ENCODE measurements around the gene EMX2.

The EMX2 gene

DNA sequence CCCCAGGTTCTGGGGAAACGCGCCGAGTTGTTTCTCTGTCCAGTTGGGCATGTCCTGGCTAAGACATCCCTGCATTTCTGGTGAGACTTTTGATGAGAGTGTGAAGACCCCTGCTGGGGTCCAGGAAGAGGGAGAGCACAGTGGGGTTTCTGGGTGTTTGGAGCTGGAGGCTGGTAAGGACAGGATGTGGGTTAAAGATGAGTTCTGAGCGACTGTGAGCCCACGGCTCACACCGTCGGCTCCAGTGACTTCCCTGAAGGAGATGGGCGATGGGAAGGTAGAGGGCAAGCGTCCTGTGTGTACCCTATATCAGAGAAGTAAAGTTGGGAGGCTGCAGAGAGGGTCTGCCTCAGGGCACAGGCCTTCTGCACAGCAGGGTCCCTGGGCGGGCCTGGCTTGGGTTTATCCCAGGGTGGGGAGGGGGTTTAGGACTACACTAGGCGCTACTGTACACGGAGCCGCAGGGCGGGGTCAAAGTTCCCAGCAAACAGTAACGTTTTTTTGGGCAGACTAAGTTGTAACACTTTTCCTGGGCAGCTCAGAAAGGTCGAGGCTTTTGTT lies 3.6 kb downstream of the EMX2 start:
- in situ Hi-C loops (cut with MboI; ENCODE audit: low pct_unique_long_range_greater_than_20kb, low sequenced_read_pairs, unreplicated experiment): loop anchor here (25.0 kb wide), 2 partner anchors 384 to 691 kb away; no protein-coding TSS in a partner anchor
- peak; percentile 26 for DNase-seq (ENCODE audit: low spot score)
- TF ChIP-seq, protein P1, sequence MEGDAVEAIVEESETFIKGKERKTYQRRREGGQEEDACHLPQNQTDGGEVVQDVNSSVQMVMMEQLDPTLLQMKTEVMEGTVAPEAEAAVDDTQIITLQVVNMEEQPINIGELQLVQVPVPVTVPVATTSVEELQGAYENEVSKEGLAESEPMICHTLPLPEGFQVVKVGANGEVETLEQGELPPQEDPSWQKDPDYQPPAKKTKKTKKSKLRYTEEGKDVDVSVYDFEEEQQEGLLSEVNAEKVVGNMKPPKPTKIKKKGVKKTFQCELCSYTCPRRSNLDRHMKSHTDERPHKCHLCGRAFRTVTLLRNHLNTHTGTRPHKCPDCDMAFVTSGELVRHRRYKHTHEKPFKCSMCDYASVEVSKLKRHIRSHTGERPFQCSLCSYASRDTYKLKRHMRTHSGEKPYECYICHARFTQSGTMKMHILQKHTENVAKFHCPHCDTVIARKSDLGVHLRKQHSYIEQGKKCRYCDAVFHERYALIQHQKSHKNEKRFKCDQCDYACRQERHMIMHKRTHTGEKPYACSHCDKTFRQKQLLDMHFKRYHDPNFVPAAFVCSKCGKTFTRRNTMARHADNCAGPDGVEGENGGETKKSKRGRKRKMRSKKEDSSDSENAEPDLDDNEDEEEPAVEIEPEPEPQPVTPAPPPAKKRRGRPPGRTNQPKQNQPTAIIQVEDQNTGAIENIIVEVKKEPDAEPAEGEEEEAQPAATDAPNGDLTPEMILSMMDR (IDR thresholded peaks at IDR 0.05; ENCODE audit: extremely low read depth, insufficient read depth, missing control alignments): no peak

DNA sequence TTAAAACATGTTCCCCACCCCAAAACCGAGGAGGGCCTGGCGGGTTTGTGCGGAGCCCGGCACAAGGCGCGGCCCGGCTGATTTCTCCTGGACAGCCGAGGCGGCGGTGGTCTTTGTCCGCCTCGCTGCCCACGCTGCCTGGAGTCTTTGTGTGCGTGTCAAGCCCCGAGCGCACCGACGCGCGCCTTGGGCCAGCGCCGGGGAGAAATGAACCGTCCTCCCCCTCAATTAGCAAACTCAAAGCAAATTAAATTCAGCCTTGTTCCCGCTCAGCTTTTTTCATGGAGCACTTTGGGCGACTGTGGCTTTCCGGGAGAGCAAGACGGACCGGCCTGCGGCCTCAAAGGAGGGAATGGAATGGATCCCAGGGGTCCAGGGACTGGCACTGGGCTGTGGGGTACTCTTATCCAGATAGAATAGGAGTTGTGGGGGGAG lies 4.1 kb downstream of the EMX2 start:
- in situ Hi-C loops (cut with MboI; ENCODE audit: low pct_unique_long_range_greater_than_20kb, low sequenced_read_pairs, unreplicated experiment): loop anchor here (25.0 kb wide), 2 partner anchors 384 to 691 kb away; no protein-coding TSS in a partner anchor
- TF ChIP-seq, protein P1 (IDR thresholded peaks at IDR 0.05; ENCODE audit: extremely low read depth, insufficient read depth, missing control alignments): no peak
- DNase-seq (ENCODE audit: low spot score): no peak

DNA sequence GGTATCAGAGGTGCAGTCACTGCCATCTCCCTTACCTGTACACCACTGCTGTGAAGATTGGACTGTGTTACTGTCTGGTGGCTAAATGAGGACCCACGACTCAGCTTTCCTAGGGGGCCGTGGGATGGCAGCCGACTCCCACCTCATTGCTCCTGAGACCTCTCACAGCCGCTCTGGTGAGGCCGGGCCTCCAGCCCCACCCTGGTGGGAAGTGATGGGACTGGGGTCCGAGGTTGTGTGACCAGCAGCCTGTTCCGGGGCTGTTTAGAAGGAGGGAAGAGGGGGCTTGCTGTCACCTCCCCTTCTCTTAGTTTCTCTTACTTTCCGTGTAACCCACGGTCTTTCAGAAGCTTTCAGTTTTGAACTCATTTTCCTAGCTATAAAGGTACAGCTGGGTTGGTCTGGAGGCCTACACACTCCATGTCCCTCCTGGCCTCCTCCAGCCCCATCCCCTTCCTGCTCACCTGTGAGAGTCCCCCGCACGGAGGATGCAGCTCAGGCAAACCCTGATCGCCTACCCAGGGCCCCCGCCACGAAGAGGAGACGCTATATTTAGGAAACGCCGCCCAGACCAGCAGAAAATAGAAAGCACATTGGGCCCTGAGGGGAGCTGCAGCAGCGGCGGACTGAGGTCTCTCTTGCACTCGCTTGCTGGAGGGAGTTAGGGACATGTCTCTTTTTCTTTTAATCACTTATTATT lies 4.6 kb downstream of the EMX2 start:
- DNase-seq (ENCODE audit: low spot score): peak; percentile 41
- TF ChIP-seq, protein P1 (IDR thresholded peaks at IDR 0.05; ENCODE audit: extremely low read depth, insufficient read depth, missing control alignments): no peak
- in situ Hi-C loops (cut with MboI; ENCODE audit: low pct_unique_long_range_greater_than_20kb, low sequenced_read_pairs, unreplicated experiment): loop anchor here (25.0 kb wide), 2 partner anchors 385 to 690 kb away; no protein-coding TSS in a partner anchor

DNA sequence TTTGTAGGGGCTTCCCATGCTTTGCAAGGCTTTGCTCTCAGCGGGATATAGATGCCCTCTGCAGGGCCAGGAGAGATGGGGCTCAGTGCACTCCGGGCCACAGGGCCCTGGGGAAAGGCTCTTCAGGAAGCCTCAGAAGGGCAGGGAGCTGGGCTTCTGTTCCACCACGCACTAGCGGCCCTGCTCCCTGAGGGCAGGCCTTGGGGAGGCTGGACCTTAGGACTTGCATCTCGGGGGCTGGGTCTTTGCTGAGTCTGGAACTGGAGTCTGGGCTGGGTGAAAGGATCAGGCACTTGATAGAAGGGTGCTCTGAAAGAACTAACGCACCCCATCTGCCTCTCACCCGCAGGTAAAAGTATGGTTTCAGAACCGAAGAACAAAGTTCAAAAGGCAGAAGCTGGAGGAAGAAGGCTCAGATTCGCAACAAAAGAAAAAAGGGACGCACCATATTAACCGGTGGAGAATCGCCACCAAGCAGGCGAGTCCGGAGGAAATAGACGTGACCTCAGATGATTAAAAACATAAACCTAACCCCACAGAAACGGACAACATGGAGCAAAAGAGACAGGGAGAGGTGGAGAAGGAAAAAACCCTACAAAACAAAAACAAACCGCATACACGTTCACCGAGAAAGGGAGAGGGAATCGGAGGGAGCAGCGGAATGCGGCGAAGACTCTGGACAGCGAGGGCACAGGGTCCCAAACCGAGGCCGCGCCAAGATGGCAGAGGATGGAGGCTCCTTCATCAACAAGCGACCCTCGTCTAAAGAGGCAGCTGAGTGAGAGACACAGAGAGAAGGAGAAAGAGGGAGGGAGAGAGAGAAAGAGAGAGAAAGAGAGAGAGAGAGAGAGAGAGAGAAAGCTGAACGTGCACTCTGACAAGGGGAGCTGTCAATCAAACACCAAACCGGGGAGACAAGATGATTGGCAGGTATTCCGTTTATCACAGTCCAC lies 5.4 kb downstream of the EMX2 start:
- no peak for DNase-seq (ENCODE audit: low spot score)
- in situ Hi-C loops (cut with MboI; ENCODE audit: low pct_unique_long_range_greater_than_20kb, low sequenced_read_pairs, unreplicated experiment): loop anchor here (25.0 kb wide), 2 partner anchors 386 to 689 kb away; no protein-coding TSS in a partner anchor
- TF ChIP-seq, protein P1 (IDR thresholded peaks at IDR 0.05; ENCODE audit: extremely low read depth, insufficient read depth, missing control alignments): no peak

DNA sequence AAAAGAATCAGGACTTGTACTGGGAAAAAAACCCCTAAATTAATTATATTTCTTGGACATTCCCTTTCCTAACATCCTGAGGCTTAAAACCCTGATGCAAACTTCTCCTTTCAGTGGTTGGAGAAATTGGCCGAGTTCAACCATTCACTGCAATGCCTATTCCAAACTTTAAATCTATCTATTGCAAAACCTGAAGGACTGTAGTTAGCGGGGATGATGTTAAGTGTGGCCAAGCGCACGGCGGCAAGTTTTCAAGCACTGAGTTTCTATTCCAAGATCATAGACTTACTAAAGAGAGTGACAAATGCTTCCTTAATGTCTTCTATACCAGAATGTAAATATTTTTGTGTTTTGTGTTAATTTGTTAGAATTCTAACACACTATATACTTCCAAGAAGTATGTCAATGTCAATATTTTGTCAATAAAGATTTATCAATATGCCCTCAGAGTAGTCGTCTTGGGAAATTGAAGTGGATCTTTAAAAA lies 6.6 kb downstream of the EMX2 start:
- no peak for DNase-seq (ENCODE audit: low spot score)
- TF ChIP-seq, protein P1 (IDR thresholded peaks at IDR 0.05; ENCODE audit: extremely low read depth, insufficient read depth, missing control alignments): no peak
- in situ Hi-C loops (cut with MboI; ENCODE audit: low pct_unique_long_range_greater_than_20kb, low sequenced_read_pairs, unreplicated experiment): loop anchor here (25.0 kb wide), 2 partner anchors 387 to 688 kb away; no protein-coding TSS in a partner anchor

DNA sequence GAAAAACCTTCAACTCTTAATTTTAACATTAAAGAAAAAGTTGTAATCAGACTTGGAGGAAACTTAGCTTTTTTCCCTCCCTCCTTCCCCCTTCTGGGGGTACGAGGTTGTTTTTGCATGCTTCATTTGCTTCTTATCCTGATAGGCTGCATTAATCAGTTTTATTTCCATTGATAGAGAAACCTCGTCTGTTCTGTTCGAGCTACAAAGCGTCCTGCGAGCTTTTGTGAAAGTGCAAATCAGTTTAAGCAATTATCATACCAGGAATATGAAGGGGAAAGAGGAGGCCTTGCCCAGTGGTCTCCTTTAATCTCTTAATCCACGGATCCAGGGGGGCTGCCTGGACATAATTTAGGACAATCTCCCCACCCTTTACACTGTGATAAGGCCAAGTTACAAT lies 7.5 kb downstream of the EMX2 start:
- TF ChIP-seq, protein P1 (IDR thresholded peaks at IDR 0.05; ENCODE audit: extremely low read depth, insufficient read depth, missing control alignments): no peak
- DNase-seq (ENCODE audit: low spot score): no peak
- in situ Hi-C loops (cut with MboI; ENCODE audit: low pct_unique_long_range_greater_than_20kb, low sequenced_read_pairs, unreplicated experiment): no loop called here

All from GM13977 (cell line).